Stimulated activated CD4-positive, alpha-beta T cell treated with anti-CD3 and anti-CD28 coated beads, Interleukin-12 subunit alpha, Interleukin-12 subunit beta, amount 100 ng/mL, for 48 hours (primary cell): ENCODE data around the gene IGFBPL1.
A peak's percentile ranks its signal among the peaks of the same experiment; 100 is the strongest.
"Not testable (repeated sequence)": the region's sequence is repeated elsewhere in the genome, so short reads cannot be mapped to it uniquely, and the experiment has no call there.

ENCODE experiments used
- DNase-seq, 3 donors: peaks; one replicate each; pipeline ENCODE4 v3.0.0-alpha.2; 2020; ENCODE audit warnings: low read depth in 2 of 3, low spot score in 1 of 3

Gene IGFBPL1

DNA sequence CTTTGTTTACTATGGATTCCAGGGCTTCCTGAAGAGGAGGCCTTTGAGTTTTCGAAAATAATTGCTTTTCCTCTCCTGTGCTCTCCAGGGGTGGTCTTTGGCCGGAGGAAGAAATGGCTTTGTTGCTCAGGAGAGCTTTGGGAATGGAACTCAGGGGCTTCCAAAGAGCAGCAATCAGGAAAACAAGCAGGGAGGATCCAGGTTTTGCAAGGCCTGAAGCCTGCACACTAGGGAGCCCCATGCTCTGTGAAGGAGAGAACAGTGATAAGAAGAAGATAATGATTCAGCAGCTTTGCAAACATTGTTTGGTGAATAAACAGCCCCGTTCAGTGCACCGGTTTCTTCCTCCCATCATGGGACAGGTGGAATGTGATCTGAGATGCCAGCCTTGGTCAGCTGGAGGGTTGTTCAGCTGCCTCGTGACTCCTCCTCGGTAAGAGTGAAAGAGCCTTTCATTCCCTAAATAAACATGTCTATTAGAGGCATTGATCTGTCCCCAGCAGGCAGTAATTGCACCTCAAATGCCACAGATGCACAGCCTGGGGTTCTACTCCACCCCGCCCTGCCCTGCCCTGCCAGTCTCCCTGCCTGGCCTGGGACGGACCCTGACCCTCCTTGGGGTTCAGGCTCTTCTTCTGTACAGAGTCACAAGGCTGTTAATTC lies 43.3 kb downstream of the IGFBPL1 start:
- DNase-seq: no peak

DNA sequence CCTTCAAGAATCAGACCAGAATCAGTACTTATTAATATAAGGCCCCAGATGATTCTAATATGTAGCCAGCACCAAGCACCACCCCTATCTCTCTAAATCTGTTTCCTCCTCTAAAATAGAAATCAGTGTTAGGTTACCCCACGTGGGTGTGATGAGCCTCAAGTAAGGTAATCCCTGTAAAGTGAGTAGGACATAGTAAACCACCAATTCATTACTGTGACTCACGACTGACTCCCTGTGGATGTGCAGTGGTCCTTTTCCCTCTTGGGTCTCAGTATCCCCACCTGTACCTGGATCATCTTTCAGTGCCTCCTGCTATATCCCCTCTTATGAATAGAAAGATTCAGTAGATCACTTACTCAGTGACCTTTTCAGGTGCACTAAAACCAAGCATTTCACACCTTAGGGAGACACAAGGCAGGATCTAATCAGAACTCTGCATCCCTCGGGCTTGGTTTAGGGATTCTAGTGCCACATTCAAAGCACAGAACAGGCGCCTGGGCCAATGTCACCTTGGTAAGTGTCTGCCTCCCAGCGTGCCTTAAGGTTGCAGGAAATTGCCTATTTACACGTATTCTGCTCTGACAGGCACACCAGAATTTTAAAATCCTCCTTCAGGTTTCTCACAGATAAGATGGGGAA lies 43.9 kb downstream of the IGFBPL1 start:
- DNase-seq: no peak

DNA sequence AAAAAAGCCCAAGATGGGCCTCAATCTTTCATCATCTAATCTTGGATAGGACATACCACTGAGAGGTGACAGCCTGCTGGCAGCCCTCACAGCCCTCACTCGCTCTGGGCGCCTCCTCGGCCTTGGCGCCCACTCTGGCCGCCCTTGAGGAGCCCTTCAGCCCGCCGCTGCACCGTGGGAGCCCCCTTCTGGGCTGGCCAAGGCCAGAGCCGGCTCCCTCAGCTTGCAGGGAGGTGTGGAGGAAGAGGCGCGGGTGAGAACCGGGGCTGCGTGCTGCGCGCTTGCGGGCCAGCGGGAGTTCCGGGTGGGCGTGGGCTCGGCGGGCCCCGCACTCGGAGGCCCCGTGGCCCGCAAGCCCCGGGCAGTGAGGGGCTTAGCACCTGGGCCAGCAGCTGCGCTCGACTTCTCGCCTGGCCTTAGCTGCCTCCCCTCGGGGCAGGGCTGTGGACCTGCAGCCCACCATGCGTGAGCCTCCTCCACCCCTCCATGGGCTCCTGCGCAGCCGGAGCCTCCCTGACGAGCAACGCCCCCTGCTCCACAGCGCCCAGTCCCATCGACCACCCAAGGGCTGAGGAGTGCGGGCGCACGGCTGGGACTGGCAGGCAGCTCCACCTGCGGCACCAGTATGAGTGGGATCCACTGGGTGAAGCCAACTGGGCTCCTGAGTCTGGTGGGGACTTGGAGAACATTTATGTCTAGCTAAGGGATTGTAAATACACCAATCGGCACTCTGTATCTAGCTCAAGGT lies 46.7 kb downstream of the IGFBPL1 start:
- not testable (repeated sequence) for DNase-seq

DNA sequence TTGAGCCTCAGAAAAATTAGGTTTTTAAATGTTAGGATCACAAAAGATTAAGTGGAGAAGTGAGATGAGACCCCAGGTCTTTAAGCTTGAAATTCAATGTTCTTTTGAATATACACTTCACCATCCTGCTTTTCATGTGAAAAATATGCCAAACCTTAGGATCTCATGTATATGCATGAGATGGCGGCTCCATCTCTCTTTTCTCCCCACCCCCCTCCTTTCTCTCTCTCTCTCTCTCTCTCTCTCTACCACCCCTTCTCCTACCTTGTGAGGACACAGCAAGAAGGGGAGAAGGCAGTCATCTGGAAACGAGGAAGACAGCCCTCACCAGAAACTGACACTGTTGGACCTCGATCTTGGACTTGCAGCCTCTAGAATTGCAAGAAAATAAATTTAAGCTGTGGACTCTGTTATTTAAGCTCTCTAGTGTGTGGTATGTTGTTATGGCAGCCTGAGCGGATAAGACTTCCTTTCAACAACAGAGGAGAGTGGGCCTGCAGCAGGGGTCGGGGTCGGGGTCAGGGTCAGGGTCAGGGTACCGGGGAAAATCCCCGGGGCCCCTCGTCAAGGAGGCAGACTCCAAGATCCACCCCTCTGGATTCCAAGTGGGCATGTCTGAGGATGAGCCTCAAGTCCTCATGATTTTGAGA lies 48.1 kb downstream of the IGFBPL1 start:
- no peak for DNase-seq

DNA sequence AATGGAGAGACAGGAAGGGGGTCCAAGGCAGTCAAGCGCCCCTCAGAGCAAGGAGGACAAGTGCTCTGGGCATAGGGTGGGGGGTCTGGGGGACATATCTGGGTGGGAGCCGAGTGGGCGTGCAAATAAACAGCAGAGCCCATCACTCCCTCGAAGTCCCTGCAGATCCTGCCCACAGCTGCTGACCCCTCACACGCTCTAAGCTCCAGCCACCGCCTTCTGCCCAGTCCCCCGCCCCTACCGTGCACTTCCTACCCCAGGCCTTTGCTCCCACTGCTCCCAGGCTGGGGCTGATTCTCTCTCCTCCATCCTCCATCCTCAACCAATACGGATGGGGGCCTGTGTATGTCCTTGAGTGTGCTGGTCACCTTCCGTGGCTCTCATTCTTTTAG lies 48.7 kb downstream of the IGFBPL1 start:
- DNase-seq: no peak

DNA sequence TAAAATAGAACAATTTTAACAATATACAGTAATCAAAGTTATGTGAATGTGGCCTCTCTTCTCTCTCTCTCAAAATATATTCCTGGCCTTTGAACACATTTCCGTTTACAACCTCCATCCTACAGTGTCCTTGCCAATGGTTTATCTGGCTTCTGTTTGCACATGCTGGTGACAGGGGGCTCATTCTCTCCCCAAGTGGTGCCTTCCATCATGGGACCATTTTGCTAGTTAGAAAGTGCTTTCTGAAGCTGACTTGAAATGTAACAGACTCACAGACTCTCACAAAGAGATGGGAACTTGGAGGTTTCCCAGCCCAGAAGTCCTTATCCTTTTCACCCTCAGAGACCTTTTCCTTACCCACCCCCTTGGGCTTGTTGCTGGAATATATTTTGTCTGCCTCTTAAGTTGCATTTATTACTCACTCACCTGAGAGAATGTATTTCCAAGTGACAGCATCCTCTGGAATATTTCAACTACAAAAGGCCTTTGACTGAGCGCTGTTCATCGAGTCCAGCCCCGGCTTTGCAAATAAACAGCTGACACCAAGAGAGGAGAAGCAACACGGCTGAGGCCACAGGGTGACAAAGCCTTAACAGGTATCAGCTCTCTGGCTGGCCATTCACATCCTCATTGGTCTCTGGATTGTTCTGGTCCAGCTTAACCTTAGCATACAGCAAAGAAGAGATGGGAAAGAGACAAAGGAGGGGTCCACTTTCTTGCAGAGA lies 49.2 kb downstream of the IGFBPL1 start:
- DNase-seq: no peak

DNA sequence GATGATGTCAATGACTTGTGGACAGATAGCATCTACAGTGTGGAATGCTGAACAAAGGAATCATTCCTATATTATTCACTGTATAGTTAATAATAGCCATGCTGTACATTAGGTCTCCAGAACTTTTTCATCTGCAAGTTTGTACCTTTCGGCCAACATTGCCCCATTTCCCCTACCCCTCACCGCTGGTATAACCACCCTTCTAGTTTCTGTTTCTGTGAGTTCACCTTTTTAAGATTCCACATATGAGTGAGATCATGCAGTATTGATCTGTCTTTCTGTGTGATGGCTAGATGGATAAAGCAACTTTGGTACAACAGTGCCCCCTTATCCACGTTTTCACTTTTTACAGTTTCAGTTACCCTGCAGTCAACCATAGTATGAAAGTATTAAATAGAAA lies 50.6 kb downstream of the IGFBPL1 start:
- DNase-seq: no peak

DNA sequence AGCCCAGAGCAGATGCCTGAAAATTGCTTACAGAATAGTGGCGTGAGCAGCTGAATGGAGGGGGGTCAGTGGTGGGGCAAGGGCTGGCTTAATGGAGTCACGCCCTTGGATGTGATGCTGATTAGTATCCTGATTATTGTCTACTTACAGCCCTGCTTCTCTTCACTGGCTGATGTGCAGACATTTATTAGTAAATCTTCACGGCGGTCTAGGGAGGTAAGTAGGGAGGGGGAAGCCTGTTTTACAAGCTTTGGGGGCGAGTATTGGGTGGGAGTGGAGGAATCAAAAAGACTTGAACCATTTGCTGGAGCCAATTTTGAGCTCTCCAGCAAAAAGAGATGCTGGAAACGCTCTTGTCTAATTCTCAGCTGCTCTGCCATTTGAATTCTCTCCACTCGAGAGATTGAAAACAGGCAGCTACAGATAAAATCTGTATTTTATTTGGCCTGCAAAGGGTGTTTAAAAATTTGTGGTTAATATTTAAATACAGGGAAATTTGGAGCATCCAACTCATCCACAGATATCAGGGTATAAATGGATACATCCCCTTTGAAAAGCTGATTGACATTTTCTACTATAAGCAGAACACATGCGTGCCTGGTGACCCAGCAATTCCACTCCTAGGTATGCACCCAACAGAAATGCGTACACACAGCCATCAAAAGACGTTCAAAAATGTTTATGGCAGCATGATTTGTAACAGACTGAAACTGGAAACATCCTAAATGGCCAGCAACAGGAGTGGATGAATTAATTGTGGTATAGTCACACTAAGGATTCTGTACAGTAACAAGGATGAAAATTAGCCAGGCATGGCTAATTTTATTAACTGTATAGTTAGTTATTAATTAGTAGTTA lies 51.3 kb downstream of the IGFBPL1 start:
- DNase-seq: no peak

DNA sequence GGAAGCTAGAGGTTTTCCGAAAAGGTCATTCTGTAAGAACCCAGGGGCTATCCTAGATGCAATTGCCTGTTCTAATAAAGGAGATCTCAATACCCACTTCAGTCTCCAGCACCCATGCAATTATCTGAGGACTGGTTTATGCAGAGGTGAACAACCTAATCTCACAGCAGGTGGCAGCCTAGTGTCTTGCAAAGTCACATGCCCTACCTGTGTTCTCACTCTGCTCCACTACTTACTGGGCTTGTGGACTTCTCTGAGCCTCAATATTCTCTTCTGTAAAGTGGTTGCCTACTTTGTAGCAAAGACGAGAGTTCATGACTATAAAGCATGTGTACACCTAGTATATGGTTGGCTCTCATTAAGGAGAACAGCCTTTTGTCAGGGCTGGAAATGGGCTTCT lies 52.8 kb downstream of the IGFBPL1 start:
- no peak for DNase-seq

DNA sequence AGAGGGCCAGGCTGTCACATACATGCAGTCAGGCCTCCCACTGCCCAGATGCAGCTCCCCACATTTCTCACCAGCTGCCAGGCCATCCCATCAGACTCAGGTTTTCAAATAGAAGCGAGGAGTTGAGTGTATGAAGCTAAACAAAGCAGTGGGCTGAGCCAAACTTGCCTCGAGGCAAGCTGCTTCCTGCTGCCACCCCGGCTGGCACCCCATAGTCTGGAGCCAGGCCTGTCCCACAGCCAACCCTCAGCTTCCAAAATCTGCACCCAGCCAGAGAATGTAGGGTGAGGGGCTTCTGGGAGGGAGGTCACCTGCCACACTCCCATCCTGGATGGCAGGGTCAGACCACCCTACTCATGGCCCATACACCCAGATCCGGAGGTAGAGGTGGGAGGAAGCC lies 54.1 kb downstream of the IGFBPL1 start:
- DNase-seq: no peak

DNA sequence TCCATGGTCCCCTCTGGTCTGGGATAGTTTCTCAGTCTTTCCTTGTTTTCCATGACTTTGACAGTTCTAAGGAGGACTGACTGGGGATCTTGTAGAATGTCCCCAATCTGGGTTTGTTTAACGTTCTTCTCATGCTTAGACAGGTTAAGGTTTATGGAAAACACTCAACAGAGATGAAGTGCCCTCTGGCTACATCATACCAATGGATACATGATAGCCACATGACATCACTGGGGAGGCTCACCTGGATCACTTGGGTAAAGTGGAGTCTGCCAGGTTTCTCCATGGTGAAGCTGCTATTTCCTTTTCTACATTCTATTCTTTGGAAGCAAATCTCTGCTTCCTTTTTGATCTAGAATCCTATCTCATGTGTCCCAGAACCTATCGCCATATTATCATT lies 55.5 kb downstream of the IGFBPL1 start:
- DNase-seq: no peak

DNA sequence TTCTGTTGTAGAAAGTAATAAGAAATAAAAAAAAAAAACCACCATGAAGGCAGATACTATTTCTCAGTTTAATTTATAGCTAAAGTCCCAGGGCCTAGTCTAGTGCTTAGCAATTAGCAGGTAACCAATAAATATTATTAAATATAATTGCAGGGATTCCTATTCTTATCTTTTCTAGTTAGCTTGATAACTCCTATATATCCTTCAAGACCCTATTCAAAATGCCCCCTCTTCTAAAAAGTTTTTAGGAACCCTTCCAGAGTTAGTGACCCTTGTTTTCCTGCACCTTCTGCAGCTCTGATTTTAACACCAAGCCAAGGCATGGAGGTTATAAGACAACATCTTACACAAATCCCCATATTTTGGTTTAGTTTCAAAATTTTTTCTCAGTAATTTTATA lies 56.4 kb downstream of the IGFBPL1 start:
- no peak for DNase-seq

DNA sequence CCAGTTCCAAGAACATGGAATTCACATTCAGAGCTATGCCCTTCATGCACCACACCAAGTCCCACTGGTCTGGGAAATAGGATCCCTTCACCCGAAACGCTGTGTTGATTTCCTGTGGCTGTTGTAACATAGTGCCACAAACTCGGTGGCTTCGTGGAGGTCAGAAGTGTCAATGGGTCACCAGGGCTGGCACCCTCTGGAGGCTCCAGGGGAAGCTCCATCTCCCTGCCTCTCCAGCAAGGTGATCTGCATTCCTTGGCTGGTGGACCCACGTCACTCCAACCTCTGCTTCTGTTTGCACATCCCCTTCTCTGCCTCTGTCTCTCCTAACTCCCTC lies 60.7 kb downstream of the IGFBPL1 start:
- no peak for DNase-seq

DNA sequence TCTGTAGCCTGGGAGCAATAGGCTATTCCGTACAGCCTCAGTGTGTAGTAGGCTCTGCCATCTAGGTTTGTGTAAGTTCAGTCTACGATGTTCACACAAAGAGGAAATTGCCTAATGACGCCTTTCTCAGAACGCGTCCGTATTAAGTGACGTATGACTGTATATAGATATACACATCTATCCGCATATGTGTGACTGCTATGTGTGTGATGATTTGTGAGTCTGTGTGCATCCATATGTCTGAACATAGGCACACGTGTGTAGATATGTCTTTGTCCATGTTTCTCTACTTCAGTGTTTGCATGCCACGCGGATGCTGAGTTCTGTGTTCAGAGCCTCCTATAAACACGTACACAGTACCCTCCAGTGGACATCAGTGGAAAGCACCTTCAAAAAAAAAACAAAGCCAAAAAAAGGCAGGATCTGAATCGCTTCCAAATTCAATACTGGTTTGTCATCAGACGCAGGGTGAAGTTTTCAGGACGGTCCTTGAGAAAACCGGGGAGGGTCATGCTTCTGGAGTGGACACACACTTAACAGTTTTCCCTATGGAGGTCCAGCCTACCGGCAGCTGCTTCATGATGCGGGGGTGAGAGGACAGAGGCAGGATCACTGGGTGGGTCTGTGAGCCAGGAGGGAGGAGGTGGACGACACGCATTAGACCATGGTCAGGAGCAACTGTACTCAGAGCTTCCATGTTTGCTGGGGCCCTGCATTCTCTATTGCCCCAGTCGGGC lies 61.2 kb downstream of the IGFBPL1 start:
- peak in 1 of 3 donors; percentile 10 for DNase-seq

DNA sequence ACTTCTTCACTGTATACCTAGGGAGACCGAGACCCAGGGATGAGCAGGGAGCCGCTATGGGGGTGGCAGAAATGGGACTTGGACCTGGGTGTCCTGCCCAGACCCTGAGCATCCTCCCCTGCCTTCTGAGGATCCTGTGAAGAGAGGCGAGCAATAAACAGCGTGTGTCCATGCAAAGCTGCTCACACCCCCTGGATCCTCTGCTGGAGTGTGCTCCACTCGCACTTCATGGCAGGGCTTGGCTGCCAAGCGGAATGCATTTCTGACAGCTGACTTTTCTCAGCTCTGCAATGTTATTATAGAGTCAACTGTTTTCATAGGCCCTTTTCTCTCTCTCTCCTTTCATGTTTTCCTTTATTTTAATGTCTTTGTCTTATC lies 62.8 kb downstream of the IGFBPL1 start:
- no peak for DNase-seq

DNA sequence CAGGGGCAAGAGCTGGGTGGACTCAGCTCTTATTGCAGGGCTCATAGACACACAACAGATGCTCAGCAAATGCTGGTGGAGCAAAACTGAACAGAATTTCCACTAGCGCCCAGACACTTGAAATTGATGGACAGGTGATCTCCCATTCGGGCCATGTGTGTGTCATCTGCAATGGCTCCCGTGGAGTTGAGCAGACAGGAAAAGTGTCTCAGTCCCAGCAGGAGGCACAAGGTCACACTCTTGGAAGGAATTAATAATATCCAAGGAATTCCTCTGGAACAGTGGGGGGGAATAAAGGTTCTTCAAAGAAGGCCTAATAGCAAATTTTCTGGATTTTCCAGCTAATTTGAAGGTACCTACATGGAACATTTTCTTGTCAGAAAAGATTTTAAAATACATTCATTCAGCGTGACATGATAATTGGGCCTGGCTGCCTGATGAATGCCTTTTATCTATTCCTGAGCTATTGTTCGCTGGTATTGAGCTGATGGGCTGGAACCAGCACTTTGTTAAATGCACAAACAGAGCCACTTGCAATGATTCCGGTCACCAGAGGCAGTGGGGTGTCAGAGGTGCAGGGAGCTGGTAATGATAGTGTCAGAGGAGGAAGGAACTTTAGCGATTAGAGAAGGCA lies 63.3 kb downstream of the IGFBPL1 start:
- DNase-seq: no peak

DNA sequence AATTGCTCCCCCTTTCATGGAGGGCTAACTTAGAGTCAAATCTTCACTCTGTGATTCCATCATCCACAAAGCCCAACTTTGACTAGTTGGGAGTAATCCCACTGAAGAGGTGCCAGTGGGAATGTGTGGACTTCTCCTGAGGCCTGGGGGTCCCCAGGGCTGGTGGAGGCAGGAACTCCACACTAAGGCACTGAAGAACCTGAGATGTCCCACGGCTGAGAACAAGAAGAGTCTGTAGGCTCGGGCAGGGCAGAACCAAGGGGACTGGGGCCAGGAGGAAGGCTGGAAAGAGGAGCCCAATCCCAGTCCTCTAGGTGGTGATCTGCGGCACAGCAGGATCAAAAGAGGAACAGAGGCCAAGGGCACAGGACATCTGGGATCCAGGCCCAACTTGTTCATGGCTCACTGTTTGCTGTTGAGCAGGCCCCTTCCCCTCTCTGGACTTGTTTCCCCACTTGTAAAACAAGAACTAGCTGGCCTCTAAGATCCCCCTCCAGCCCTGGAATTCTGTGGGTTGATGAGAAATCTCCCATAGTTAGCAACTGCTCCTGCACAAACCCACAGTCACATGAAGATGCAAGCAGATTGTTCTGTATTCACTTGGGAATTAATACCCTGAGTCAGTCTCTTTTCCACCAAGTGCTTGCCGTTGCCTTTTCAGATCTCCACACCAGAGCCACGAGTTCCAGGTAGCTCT lies 64.4 kb downstream of the IGFBPL1 start:
- DNase-seq: no peak

DNA sequence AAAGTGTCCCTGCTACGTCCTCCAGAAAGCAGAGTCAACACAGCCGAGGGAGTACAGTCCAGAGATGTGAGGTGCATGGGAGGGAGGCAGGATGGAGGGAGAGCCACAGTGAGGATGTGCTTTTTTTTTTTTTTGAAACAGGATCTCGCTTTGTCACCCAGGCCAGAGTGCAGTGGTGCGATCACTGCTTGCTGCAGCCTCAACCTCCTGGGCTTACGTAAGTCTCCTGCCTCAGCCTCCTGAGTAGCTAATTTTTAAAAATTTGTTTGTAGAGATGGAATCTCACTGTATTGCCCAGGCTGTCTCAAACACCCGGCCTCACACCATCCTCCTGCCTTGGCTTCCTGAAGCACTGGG lies 65.0 kb downstream of the IGFBPL1 start:
- no peak for DNase-seq
